Measurements from ENCODE around the gene UGT1A8.

- TF ChIP-seq CTCF (IDR thresholded peaks at IDR 0.05) (no peak), POLR2AphosphoS5 (IDR thresholded peaks at IDR 0.05) (no peak)
Measured at GRCh38 chr2:233706720-233707119, 89.3 kb downstream of the UGT1A8 start.

Data from sigmoid colon (tissue), 4 donors.